Measurements from ENCODE around the gene FBXO28.

Gene FBXO28

DNA sequence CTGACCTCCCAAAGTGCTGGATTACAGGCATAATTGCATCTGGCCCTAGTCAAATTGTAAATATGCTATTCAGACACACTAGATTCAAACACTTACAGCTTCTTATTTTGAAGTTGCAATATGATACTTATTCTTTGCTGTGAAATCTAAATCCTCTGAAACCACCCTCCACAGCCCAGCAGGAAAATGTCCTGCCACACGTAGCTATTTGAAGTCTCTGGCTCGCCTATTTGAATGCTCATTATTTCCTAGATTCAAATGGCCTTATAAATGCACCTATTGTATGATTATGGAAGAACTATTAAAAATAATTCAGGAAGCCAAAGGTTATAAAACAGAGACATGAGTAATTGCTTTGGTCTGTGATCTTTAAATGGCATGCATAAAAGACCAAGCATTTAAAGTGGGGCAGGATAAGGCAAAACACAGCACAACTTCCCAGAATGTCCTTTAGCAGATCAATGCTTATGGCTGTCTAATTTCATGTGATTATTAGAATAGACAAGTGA is 26.6 kb upstream of the FBXO28 start:
- peak overlapping the region; percentile 73 for H3K27ac ChIP-seq
- TF ChIP-seq, protein P1, sequence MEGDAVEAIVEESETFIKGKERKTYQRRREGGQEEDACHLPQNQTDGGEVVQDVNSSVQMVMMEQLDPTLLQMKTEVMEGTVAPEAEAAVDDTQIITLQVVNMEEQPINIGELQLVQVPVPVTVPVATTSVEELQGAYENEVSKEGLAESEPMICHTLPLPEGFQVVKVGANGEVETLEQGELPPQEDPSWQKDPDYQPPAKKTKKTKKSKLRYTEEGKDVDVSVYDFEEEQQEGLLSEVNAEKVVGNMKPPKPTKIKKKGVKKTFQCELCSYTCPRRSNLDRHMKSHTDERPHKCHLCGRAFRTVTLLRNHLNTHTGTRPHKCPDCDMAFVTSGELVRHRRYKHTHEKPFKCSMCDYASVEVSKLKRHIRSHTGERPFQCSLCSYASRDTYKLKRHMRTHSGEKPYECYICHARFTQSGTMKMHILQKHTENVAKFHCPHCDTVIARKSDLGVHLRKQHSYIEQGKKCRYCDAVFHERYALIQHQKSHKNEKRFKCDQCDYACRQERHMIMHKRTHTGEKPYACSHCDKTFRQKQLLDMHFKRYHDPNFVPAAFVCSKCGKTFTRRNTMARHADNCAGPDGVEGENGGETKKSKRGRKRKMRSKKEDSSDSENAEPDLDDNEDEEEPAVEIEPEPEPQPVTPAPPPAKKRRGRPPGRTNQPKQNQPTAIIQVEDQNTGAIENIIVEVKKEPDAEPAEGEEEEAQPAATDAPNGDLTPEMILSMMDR (conservative IDR thresholded peaks at IDR 0.05): no peak

DNA sequence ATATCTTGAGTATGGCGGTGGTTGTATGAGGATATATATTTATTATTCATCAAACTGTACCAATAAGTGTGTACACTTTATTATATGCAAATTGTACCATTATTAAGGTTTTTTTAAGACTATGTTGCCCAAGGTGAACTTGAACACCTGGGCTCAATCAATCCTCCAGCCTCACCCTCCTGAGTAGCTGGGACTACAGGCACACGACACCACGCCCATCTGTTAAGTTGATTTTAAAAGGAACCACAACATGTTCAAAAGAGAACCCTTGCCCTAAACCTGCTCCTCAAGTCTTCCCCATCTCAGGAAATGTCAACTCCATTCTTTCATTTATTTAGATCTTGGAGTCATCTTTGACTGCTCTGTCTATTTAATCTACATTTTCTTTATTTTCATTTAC is 24.3 kb upstream of the FBXO28 start:
- TF ChIP-seq, protein P1 (conservative IDR thresholded peaks at IDR 0.05): no peak

DNA sequence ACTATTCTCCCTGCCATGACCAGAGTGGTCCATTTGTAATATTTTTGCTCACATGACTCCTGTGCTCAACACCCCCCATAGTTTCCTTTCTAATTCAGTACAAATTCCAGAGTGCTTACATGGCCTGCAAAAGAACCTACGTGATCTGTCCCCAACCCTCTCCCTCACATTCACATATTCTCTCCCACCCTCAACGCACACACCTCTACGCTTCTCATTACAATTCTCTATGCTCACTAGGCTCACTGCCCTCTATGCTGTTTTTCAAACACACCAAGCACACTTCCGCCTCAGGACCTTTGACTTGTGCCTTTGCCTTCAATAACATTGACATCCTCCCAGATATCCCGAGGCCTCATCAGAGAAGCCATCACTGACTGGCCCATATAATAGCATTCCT is 23.8 kb upstream of the FBXO28 start:
- TF ChIP-seq, protein P1 (conservative IDR thresholded peaks at IDR 0.05): no peak
- no peak overlapping the region for H3K27ac ChIP-seq

More for the DNA sequence above, 24.3 kb upstream of the FBXO28 start:
- no peak overlapping the region for H3K27ac ChIP-seq

DNA sequence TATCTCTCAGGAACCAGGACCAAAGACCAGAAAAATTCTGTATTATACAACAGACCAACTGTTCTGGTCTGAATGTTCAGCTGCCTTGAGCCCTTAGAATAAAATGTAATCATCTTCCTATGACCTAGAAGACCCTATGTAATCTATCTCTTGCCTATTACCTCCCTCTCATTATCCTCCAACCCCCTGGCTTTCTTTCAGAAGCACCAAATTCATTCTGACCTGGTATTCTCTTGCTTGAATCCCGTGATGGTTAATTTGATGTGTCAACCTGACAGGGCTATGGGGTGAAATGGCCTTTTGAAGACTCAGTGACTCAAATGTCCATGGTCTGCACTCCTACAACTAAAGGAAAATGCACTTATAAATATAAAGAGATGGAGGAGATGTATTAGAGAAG is 21.8 kb upstream of the FBXO28 start:
- H3K27ac ChIP-seq: no peak overlapping the region
- TF ChIP-seq, protein P1 (conservative IDR thresholded peaks at IDR 0.05): no peak

DNA sequence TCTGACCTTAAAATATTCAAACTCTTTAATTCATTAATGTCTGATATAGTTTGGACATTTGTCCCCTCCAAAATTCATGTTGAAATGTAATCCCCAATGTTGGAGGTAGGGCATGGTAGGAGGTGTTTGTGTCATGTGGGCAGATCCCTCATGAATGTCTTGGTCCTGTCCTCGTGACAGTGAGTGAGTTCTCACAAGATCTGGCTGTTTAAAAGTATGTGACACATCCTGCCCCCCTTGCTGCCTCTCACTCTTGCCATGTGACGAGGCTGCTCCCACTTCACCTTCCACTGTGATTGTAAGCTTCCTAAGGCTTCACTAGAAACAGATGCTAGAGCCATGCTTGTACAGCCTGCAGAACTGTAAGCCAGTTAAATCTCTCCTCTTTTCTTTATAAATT is 21.3 kb upstream of the FBXO28 start:
- TF ChIP-seq, protein P1 (conservative IDR thresholded peaks at IDR 0.05): no peak
- H3K27ac ChIP-seq: no peak overlapping the region

DNA sequence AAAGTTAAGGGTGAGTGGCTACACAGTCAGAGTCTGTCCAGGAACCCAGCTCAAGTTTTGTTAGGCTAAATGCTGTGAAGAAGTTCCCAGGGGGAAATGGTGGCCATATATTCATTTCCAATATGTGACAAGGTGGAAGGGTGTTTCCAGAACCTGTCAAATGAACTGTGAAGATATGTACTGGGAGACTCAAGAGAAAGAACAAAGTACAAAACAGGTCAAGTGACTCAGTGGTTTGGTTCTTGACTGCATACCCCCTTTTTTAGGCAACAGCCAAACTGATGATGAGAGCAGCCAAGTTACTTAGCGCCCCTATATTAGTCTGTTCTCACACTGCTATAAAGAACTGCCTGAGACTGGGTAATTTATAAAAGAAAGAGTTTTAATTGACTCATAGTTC is 18.6 kb upstream of the FBXO28 start:
- no peak overlapping the region for H3K27ac ChIP-seq
- TF ChIP-seq, protein P1 (conservative IDR thresholded peaks at IDR 0.05): no peak

DNA sequence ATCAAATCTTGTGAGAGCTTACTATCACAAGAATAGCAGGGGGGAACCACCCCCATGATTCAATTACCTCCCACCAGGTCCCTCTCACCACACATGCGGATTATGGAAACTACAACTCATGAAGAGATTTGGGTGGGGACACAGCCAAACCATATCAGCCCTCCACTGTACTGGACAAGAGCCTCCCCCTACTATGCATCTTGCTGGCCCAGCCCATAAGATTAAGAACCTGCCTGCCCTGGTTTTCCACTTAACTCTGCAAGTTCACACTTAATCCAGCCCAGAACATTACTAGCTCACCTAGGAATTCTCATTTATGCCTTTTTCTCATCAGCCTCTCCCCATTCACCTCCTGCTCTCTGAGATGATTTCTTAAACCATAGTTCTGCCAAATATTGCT is 18.0 kb upstream of the FBXO28 start:
- H3K27ac ChIP-seq: no peak overlapping the region
- TF ChIP-seq, protein P1 (conservative IDR thresholded peaks at IDR 0.05): no peak
